Stimulated activated CD4-positive, alpha-beta T cell treated with anti-CD3 and anti-CD28 coated beads, TNF-alpha, amount 100 ng/mL, for 48 hours (primary cell): ENCODE results near the gene ANKRD50.

Experiments
- DNase-seq, 3 donors: peaks; one replicate each; pipeline ENCODE4 v3.0.0-alpha.2; 2020; ENCODE audit warnings: low read depth in 3 of 3

Gene ANKRD50

GRCh38 chr4:124712372-124713184 is at the start of gene ANKRD50:
ANKRD50 (minus strand) TSS chr4:124712732; CDS start chr4:124710511, 2,221 bp downstream.
- peak; percentile 12 to 54 (median 19) for DNase-seq

GRCh38 chr4:124757126-124757525 is 44.6 kb upstream of the ANKRD50 start:
- no peak for DNase-seq

GRCh38 chr4:124754681-124755080 is 42.1 kb upstream of the ANKRD50 start:
- no peak for DNase-seq

GRCh38 chr4:124753941-124754581 is 41.5 kb upstream of the ANKRD50 start:
- no peak for DNase-seq

- DNase-seq = no peak
Observed at GRCh38 chr4:124749421-124749820, 36.9 kb upstream of the ANKRD50 start.

GRCh38 chr4:124748965-124749364 is 36.4 kb upstream of the ANKRD50 start:
- DNase-seq = no peak

- DNase-seq = no peak
Observed at GRCh38 chr4:124745985-124746801, 33.7 kb upstream of the ANKRD50 start.

GRCh38 chr4:124743711-124744110 is 31.2 kb upstream of the ANKRD50 start:
- DNase-seq = no peak

GRCh38 chr4:124740501-124740900 is 28.0 kb upstream of the ANKRD50 start:
- no peak for DNase-seq

GRCh38 chr4:124738994-124739393 is 26.5 kb upstream of the ANKRD50 start:
- no peak for DNase-seq

- no peak for DNase-seq
Observed at GRCh38 chr4:124737619-124738018, 25.1 kb upstream of the ANKRD50 start.

- no peak for DNase-seq
Observed at GRCh38 chr4:124736526-124736925, 24.0 kb upstream of the ANKRD50 start.

GRCh38 chr4:124727331-124727890 is 14.9 kb upstream of the ANKRD50 start:
- DNase-seq = no peak

- DNase-seq = no peak
Observed at GRCh38 chr4:124726269-124726668, 13.7 kb upstream of the ANKRD50 start.

- no peak for DNase-seq
Observed at GRCh38 chr4:124722071-124722470, 9.5 kb upstream of the ANKRD50 start.

- no peak for DNase-seq
Observed at GRCh38 chr4:124717101-124717500, 4.6 kb upstream of the ANKRD50 start.

GRCh38 chr4:124713185-124713592 is 657 bp upstream of the ANKRD50 start:
- peak in 1 of 3 donors; percentile 9 for DNase-seq

- DNase-seq = peak in 1 of 3 donors; percentile 6
Observed at GRCh38 chr4:124711471-124712371, 811 bp downstream of the ANKRD50 start.

GRCh38 chr4:124710911-124711310 is 1.6 kb downstream of the ANKRD50 start:
- no peak for DNase-seq

GRCh38 chr4:124710015-124710741 is 2.4 kb downstream of the ANKRD50 start:
- DNase-seq = no peak
